Ishikawa (cell line): ENCODE data around the gene ABCG2.

Source experiments
- CEBPB ChIP-seq: IDR thresholded peaks from 2 replicates; pipeline ENCODE4 v1.6.1; 2012
- CREB1 ChIP-seq: IDR thresholded peaks from 2 replicates; pipeline ENCODE4 v1.6.1; 2012; ENCODE audit warnings: low read depth
- EGR1 ChIP-seq: IDR thresholded peaks from 2 replicates; pipeline ENCODE4 v1.6.1; 2012
- EP300 ChIP-seq: IDR thresholded peaks from 2 replicates; pipeline ENCODE4 v1.6.1; 2012; ENCODE audit warnings: borderline replicate concordance
- FOXM1 ChIP-seq: IDR thresholded peaks from 2 replicates; pipeline ENCODE4 v1.6.1; 2012; ENCODE audit warnings: low read depth, borderline replicate concordance
- MAX ChIP-seq: IDR thresholded peaks from 2 replicates; pipeline ENCODE4 v1.6.1; 2012
- NFIC ChIP-seq: IDR thresholded peaks from 2 replicates; pipeline ENCODE4 v1.6.1; 2012
- RAD21 ChIP-seq: IDR thresholded peaks from 2 replicates; pipeline ENCODE4 v1.6.1; 2012; ENCODE audit warnings: low read depth
- TCF12 ChIP-seq: IDR thresholded peaks from 2 replicates; pipeline ENCODE4 v1.6.1; 2012; ENCODE audit warnings: low read depth
- YY1 ChIP-seq: IDR thresholded peaks from 2 replicates; pipeline ENCODE4 v1.6.1; 2012; ENCODE audit warnings: low read depth
- TF ChIP-seq, protein P1 (sequence below): IDR thresholded peaks from 2 replicates; pipeline ENCODE4 v1.6.1; 2012
- TF ChIP-seq, protein P2 (sequence below): IDR thresholded peaks from 2 replicates; pipeline ENCODE4 v1.6.1; 2012; ENCODE audit warnings: low read depth, mild to moderate bottlenecking

DNA sequence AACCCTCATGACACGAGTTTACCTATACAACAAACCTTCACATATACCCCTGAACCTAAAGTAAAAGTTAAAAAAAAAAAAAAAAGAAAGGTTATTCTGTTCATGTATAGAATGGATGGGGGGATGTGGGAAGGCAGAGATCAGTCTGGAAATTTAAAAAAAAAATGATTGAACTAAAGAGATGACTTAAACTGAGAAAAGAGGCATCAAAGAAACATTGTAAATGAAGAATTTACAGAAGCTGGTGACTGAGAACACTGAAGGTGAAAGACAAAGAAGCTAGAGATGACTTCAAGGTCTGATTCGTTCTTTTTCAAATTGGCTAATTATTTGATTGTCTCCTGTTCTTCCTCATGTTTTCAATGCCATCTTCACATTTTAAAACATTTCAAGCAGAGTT, 12.8 kb upstream of the ABCG2 start:
- TF ChIP-seq CEBPB (no peak), EP300 (no peak), YY1 (no peak), CREB1 (no peak), RAD21 (no peak), FOXM1 (no peak), EGR1 (no peak), MAX (no peak), NFIC (no peak), TCF12 (no peak)
- TF ChIP-seq, protein P1, sequence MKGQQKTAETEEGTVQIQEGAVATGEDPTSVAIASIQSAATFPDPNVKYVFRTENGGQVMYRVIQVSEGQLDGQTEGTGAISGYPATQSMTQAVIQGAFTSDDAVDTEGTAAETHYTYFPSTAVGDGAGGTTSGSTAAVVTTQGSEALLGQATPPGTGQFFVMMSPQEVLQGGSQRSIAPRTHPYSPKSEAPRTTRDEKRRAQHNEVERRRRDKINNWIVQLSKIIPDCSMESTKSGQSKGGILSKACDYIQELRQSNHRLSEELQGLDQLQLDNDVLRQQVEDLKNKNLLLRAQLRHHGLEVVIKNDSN, result no peak
- TF ChIP-seq, protein P2, sequence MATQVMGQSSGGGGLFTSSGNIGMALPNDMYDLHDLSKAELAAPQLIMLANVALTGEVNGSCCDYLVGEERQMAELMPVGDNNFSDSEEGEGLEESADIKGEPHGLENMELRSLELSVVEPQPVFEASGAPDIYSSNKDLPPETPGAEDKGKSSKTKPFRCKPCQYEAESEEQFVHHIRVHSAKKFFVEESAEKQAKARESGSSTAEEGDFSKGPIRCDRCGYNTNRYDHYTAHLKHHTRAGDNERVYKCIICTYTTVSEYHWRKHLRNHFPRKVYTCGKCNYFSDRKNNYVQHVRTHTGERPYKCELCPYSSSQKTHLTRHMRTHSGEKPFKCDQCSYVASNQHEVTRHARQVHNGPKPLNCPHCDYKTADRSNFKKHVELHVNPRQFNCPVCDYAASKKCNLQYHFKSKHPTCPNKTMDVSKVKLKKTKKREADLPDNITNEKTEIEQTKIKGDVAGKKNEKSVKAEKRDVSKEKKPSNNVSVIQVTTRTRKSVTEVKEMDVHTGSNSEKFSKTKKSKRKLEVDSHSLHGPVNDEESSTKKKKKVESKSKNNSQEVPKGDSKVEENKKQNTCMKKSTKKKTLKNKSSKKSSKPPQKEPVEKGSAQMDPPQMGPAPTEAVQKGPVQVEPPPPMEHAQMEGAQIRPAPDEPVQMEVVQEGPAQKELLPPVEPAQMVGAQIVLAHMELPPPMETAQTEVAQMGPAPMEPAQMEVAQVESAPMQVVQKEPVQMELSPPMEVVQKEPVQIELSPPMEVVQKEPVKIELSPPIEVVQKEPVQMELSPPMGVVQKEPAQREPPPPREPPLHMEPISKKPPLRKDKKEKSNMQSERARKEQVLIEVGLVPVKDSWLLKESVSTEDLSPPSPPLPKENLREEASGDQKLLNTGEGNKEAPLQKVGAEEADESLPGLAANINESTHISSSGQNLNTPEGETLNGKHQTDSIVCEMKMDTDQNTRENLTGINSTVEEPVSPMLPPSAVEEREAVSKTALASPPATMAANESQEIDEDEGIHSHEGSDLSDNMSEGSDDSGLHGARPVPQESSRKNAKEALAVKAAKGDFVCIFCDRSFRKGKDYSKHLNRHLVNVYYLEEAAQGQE, result no peak
